Cardiac muscle cell (in vitro differentiated cells and primary cell): ENCODE data around the gene UBAP2L. TPM values are rescaled to one million over a fixed set of nuclear protein-coding genes. Genes with fewer than 3 reads are reported as not detected.

Experiments
- DNase-seq, 2 donors: peaks; one replicate each; pipeline versions ENCODE4 v3.0.0 to v3.0.0-alpha.2; 2010 to 2017; ENCODE audit warnings: low read depth in 1 of 2, low spot score in 1 of 2
- H3K27ac ChIP-seq: fragments of 200-600 bp; sonication (generic); 2 replicates; pipeline ENCODE4 v1.5.1; 2016
- H3K27me3 ChIP-seq: fragments of 200-600 bp; sonication (generic); 2 replicates; pipeline ENCODE4 v1.6.0; 2016; ENCODE audit warnings: control low read depth
- H3K36me3 ChIP-seq: fragments of 200-600 bp; sonication (generic); 2 replicates; pipeline ENCODE4 v1.5.1; 2016; ENCODE audit warnings: control low read depth
- H3K4me1 ChIP-seq: fragments of 200-600 bp; sonication (generic); 2 replicates; pipeline ENCODE4 v1.8.1; 2017; ENCODE audit warnings: low read depth, mild to moderate bottlenecking, mixed run types
- H3K4me3 ChIP-seq: fragments of 200-600 bp; sonication (generic); 2 replicates; pipeline ENCODE4 v1.5.1; 2016; ENCODE audit warnings: mild to moderate bottlenecking
- H3K9me3 ChIP-seq: fragments of 200-600 bp; sonication (generic); 2 replicates; pipeline ENCODE4 v1.5.1; 2017; ENCODE audit warnings: low read depth, mild to moderate bottlenecking, control low read depth
- CTCF ChIP-seq: IDR thresholded peaks from 2 replicates; pipeline ENCODE4 v1.5.1; 2012; ENCODE audit warnings: low read depth, mild to moderate bottlenecking, low read length
- polyA plus RNA-seq: library from polyadenylated mRNA; unstranded; fragments of >200 nt; fragmentation: Nextera tagmentation; extraction: Ambion mirVana; gene quantifications from 2 replicates; pipeline ENCODE4 v1.2.1, GENCODE V29; 2016
- total RNA-seq: library from RNA; depleted of rRNA; stranded (reverse); fragments of >200 nt; gene quantifications from 2 replicates; pipeline ENCODE4 v1.2.3, GENCODE V29; 2016

Gene UBAP2L
- total and polyA plus RNA-seq, 2 experiments from 2014 or later = 142 to 190 TPM

GRCh38 chr1:154288661-154289060 is 67.9 kb downstream of the UBAP2L start:
- no peaks in the 10 kb centered on the region for H3K27me3 ChIP-seq
- H3K36me3 ChIP-seq = no peaks in the 10 kb centered on the region
- no peak overlapping the region for H3K27ac ChIP-seq
- TF ChIP-seq CTCF = no peak
- no peak overlapping the region for H3K4me3 ChIP-seq
- no peaks in the 10 kb centered on the region for H3K9me3 ChIP-seq
- no peaks in the 10 kb centered on the region for H3K4me1 ChIP-seq
- DNase-seq = no peak

GRCh38 chr1:154290921-154291320 is 70.2 kb downstream of the UBAP2L start:
- H3K36me3 ChIP-seq = no peaks in the 10 kb centered on the region
- no peak for TF ChIP-seq CTCF

GRCh38 chr1:154295408-154296235 is 74.9 kb downstream of the UBAP2L start:
- no peaks in the 10 kb centered on the region for H3K27me3 ChIP-seq
- no peaks in the 10 kb centered on the region for H3K4me1 ChIP-seq
- H3K36me3 ChIP-seq = no peaks in the 10 kb centered on the region
- no peaks in the 10 kb centered on the region for H3K9me3 ChIP-seq
- DNase-seq = no peak
- no peak for TF ChIP-seq CTCF
- no peak overlapping the region for H3K4me3 ChIP-seq
- H3K27ac ChIP-seq = no peak overlapping the region

More at GRCh38 chr1:154290921-154291320, 70.2 kb downstream of the UBAP2L start:
- Histone ChIP-seq H3K27ac (no peak overlapping the region), H3K4me1 (no peaks in the 10 kb centered on the region), H3K4me3 (no peak overlapping the region), H3K9me3 (no peaks in the 10 kb centered on the region), H3K27me3 (no peaks in the 10 kb centered on the region)
- no peak for DNase-seq

- no peak overlapping the region for H3K27ac ChIP-seq
- H3K4me1 ChIP-seq = no peaks in the 10 kb centered on the region
- H3K4me3 ChIP-seq = no peak overlapping the region
- H3K9me3 ChIP-seq = no peaks in the 10 kb centered on the region
- DNase-seq = no peak
- H3K36me3 ChIP-seq = no peaks in the 10 kb centered on the region
- H3K27me3 ChIP-seq = no peaks in the 10 kb centered on the region
- TF ChIP-seq CTCF = no peak
Measured at GRCh38 chr1:154301582-154301981, 80.8 kb downstream of the UBAP2L start.

GRCh38 chr1:154304664-154305337 is 84.0 kb downstream of the UBAP2L start:
- Histone ChIP-seq H3K36me3 (no peaks in the 10 kb centered on the region), H3K9me3 (no peaks in the 10 kb centered on the region), H3K27ac (no peak overlapping the region), H3K4me1 (no peaks in the 10 kb centered on the region), H3K27me3 (no peaks in the 10 kb centered on the region), H3K4me3 (no peak overlapping the region)
- no peak for TF ChIP-seq CTCF
- DNase-seq = no peak
